ENCODE results near the gene CDK8.

- TF ChIP-seq TCF4 (CRISPR knock-in tag; IDR thresholded peaks at IDR 0.05; ENCODE audit: borderline replicate concordance), result no peak
- TF ChIP-seq ARNTL (CRISPR knock-in tag; IDR thresholded peaks at IDR 0.05; ENCODE audit: borderline replicate concordance, low read depth), result no peak
- TF ChIP-seq TOX (CRISPR knock-in tag; IDR thresholded peaks at IDR 0.05; ENCODE audit: borderline replicate concordance), result no peak
- TF ChIP-seq SNAI2 (CRISPR knock-in tag; IDR thresholded peaks at IDR 0.05), result no peak
- TF ChIP-seq RARB (CRISPR knock-in tag; IDR thresholded peaks at IDR 0.05), result no peak
- TF ChIP-seq ESRRG (CRISPR knock-in tag; IDR thresholded peaks at IDR 0.05), result no peak
- TF ChIP-seq PATZ1 (CRISPR knock-in tag; IDR thresholded peaks at IDR 0.05; ENCODE audit: borderline replicate concordance), result no peak
- TF ChIP-seq CREB5 (CRISPR knock-in tag; IDR thresholded peaks at IDR 0.05; ENCODE audit: low read depth), result no peak
Observed at GRCh38 chr13:26441476-26441875, 187.5 kb downstream of the CDK8 start.

Measured in SK-N-SH treated with all-trans-retinoic acid at 6 μM for 48 hours (cell line).